ENCODE results near the gene ZCCHC9. TPM values are rescaled to one million over a fixed set of nuclear protein-coding genes. Genes with fewer than 3 reads are reported as not detected.
"Not testable (repeated sequence)": the region's sequence is repeated elsewhere in the genome, so short reads cannot be mapped to it uniquely, and the experiment has no call there.

Gene ZCCHC9
- polyA plus RNA-seq, 3 donors from 2014 or later = 6.9 to 8.7 (median 8.1) TPM

GRCh38 chr5:81286059-81286617 lies 15.2 kb upstream of the ZCCHC9 start:
- Mint-ChIP-seq H3K9me3 (no peaks in the 10 kb centered on the region), H3K4me3 (no peak overlapping the region), H3K27ac (no peak overlapping the region), H3K36me3 (peaks cover 8 to 14% (median 8%) of the 10 kb centered on the region in 3 donors), H3K4me1 (peaks cover 2 to 6% of the 10 kb centered on the region in 2 donors), H3K27me3 (ENCODE audit: low read depth in 3 of 3) (peaks cover 0 to 6% (median 0%) of the 10 kb centered on the region in 3 donors)
- no peak for DNase-seq

- peak overlapping the region in 1 of 5 donors; percentile 54 for H3K4me3 Mint-ChIP-seq
- H3K9me3 Mint-ChIP-seq = peaks cover 0 to 4% (median 0%) of the 10 kb centered on the region in 6 donors
- H3K4me1 Mint-ChIP-seq = peaks cover 5 to 6% of the 10 kb centered on the region in 2 donors
- peaks cover 8 to 17% (median 17%) of the 10 kb centered on the region in 3 donors for H3K36me3 Mint-ChIP-seq
- peak overlapping the region in 1 of 6 donors; percentile 11 for H3K27ac Mint-ChIP-seq
- DNase-seq = peak in 1 of 3 donors; percentile 19
- H3K27me3 Mint-ChIP-seq (ENCODE audit: low read depth in 3 of 3) = peaks cover 0 to 6% (median 0%) of the 10 kb centered on the region in 3 donors
These were observed 13.4 kb upstream of the ZCCHC9 start for GRCh38 chr5:81288021-81288433.

- Mint-ChIP-seq H3K27ac (peak overlapping the region in 1 of 6 donors; percentile 31), H3K9me3 (peaks cover 0 to 4% (median 0%) of the 10 kb centered on the region in 6 donors), H3K36me3 (peaks cover 8 to 16% (median 11%) of the 10 kb centered on the region in 3 donors), H3K4me3 (no peak overlapping the region), H3K27me3 (ENCODE audit: low read depth in 3 of 3) (peaks cover 0 to 6% (median 0%) of the 10 kb centered on the region in 3 donors), H3K4me1 (peaks cover 6 to 8% of the 10 kb centered on the region in 2 donors)
- DNase-seq = no peak
These were observed 11.2 kb upstream of the ZCCHC9 start for GRCh38 chr5:81290146-81290545.

- peaks cover 0 to 6% (median 0%) of the 10 kb centered on the region in 3 donors for H3K27me3 Mint-ChIP-seq (ENCODE audit: low read depth in 3 of 3)
- H3K36me3 Mint-ChIP-seq = peaks cover 7 to 16% (median 8%) of the 10 kb centered on the region in 3 donors
- H3K4me3 Mint-ChIP-seq = no peak overlapping the region
- no peak for DNase-seq
- peaks cover 6 to 8% of the 10 kb centered on the region in 2 donors for H3K4me1 Mint-ChIP-seq
- H3K27ac Mint-ChIP-seq = no peak overlapping the region
- H3K9me3 Mint-ChIP-seq = peaks cover 0 to 4% (median 0%) of the 10 kb centered on the region in 6 donors
These were observed 9.3 kb upstream of the ZCCHC9 start for GRCh38 chr5:81292130-81292529.

- DNase-seq; H3K27me3 Mint-ChIP-seq (ENCODE audit: low read depth in 3 of 3); H3K4me3 Mint-ChIP-seq; H3K27ac Mint-ChIP-seq; H3K9me3 Mint-ChIP-seq: not testable (repeated sequence)
- H3K36me3 Mint-ChIP-seq = peaks cover 7 to 16% (median 8%) of the 10 kb centered on the region in 3 donors
- peaks cover 5 to 11% of the 10 kb centered on the region in 2 donors for H3K4me1 Mint-ChIP-seq
These were observed 7.4 kb upstream of the ZCCHC9 start for GRCh38 chr5:81294021-81294420.

- Mint-ChIP-seq H3K4me1 (peaks cover 33 to 39% of the 10 kb centered on the region in 2 donors), H3K27ac (no peak overlapping the region), H3K9me3 (no peaks in the 10 kb centered on the region), H3K27me3 (ENCODE audit: low read depth in 3 of 3) (peaks cover 0 to 7% (median 4%) of the 10 kb centered on the region in 3 donors), H3K36me3 (peaks cover 0 to 4% (median 0%) of the 10 kb centered on the region in 3 donors), H3K4me3 (no peak overlapping the region)
- DNase-seq = no peak
These were observed 3.9 kb upstream of the ZCCHC9 start for GRCh38 chr5:81297531-81297930.

- Mint-ChIP-seq H3K4me3 (peak overlapping the region; percentile 93 to 97 (median 95)), H3K27ac (peak overlapping the region; percentile 91 to 97 (median 96)), H3K9me3 (no peaks in the 10 kb centered on the region), H3K4me1 (peaks cover 36 to 53% of the 10 kb centered on the region in 2 donors), H3K36me3 (peaks cover 0 to 2% (median 0%) of the 10 kb centered on the region in 3 donors), H3K27me3 (ENCODE audit: low read depth in 3 of 3) (peaks cover 0 to 7% (median 4%) of the 10 kb centered on the region in 3 donors)
- DNase-seq = no peak
These were observed 491 bp upstream of the ZCCHC9 start for GRCh38 chr5:81300921-81301270.

- Mint-ChIP-seq H3K4me3 (peak overlapping the region; percentile 93 to 97 (median 95)), H3K9me3 (no peaks in the 10 kb centered on the region), H3K36me3 (peaks cover 0 to 2% (median 0%) of the 10 kb centered on the region in 3 donors), H3K27ac (peak overlapping the region in 5 of 6 donors; percentile 67 to 97 (median 96)), H3K4me1 (peaks cover 36 to 53% of the 10 kb centered on the region in 2 donors), H3K27me3 (ENCODE audit: low read depth in 3 of 3) (peaks cover 0 to 7% (median 4%) of the 10 kb centered on the region in 3 donors)
- DNase-seq = no peak
These were observed 1.2 kb downstream of the ZCCHC9 start for GRCh38 chr5:81302596-81302995.

GRCh38 chr5:81303563-81303962 lies 2.2 kb downstream of the ZCCHC9 start:
- H3K4me3 Mint-ChIP-seq = peak overlapping the region in 4 of 5 donors; percentile 26 to 66 (median 44)
- H3K27ac Mint-ChIP-seq = peak overlapping the region in 4 of 6 donors; percentile 24 to 74 (median 38)
- no peak for DNase-seq
- peaks cover 0 to 7% (median 4%) of the 10 kb centered on the region in 3 donors for H3K27me3 Mint-ChIP-seq (ENCODE audit: low read depth in 3 of 3)
- peaks cover 36 to 52% of the 10 kb centered on the region in 2 donors for H3K4me1 Mint-ChIP-seq
- no peaks in the 10 kb centered on the region for H3K9me3 Mint-ChIP-seq
- peaks cover 0 to 2% (median 0%) of the 10 kb centered on the region in 3 donors for H3K36me3 Mint-ChIP-seq

- no peak overlapping the region for H3K27ac Mint-ChIP-seq
- H3K4me1 Mint-ChIP-seq = peaks cover 20 to 31% of the 10 kb centered on the region in 2 donors
- no peak for DNase-seq
- H3K9me3 Mint-ChIP-seq = no peaks in the 10 kb centered on the region
- no peak overlapping the region for H3K4me3 Mint-ChIP-seq
- H3K27me3 Mint-ChIP-seq (ENCODE audit: low read depth in 3 of 3) = peaks cover 0 to 7% (median 4%) of the 10 kb centered on the region in 3 donors
- H3K36me3 Mint-ChIP-seq = peaks cover under 1 to 13% (median 12%) of the 10 kb centered on the region in 3 donors
These were observed 4.4 kb downstream of the ZCCHC9 start for GRCh38 chr5:81305785-81306184.

GRCh38 chr5:81308836-81309235 lies 7.4 kb downstream of the ZCCHC9 start:
- Mint-ChIP-seq H3K4me1 (peaks cover 0 to 4% of the 10 kb centered on the region in 2 donors), H3K4me3 (no peak overlapping the region), H3K9me3 (no peaks in the 10 kb centered on the region), H3K27ac (no peak overlapping the region), H3K27me3 (ENCODE audit: low read depth in 3 of 3) (no peaks in the 10 kb centered on the region), H3K36me3 (peaks cover 19 to 35% (median 24%) of the 10 kb centered on the region in 3 donors)
- DNase-seq = no peak

GRCh38 chr5:81310402-81311063 lies 9.1 kb downstream of the ZCCHC9 start:
- Mint-ChIP-seq H3K36me3 (peaks cover 19 to 42% (median 33%) of the 10 kb centered on the region in 3 donors), H3K27ac (no peak overlapping the region), H3K27me3 (ENCODE audit: low read depth in 3 of 3) (peaks cover 0 to 1% (median 0%) of the 10 kb centered on the region in 3 donors), H3K9me3 (no peaks in the 10 kb centered on the region), H3K4me1 (no peaks in the 10 kb centered on the region), H3K4me3 (no peak overlapping the region)
- no peak for DNase-seq

- DNase-seq = no peak
- Mint-ChIP-seq H3K9me3 (no peaks in the 10 kb centered on the region), H3K27me3 (ENCODE audit: low read depth in 3 of 3) (peaks cover 0 to 1% (median 0%) of the 10 kb centered on the region in 3 donors), H3K27ac (no peak overlapping the region), H3K4me3 (no peak overlapping the region), H3K4me1 (no peaks in the 10 kb centered on the region), H3K36me3 (peaks cover 19 to 40% (median 37%) of the 10 kb centered on the region in 3 donors)
These were observed 11.9 kb downstream of the ZCCHC9 start for GRCh38 chr5:81313278-81313677.

- Mint-ChIP-seq H3K4me3 (no peak overlapping the region), H3K4me1 (no peaks in the 10 kb centered on the region), H3K9me3 (no peaks in the 10 kb centered on the region), H3K36me3 (peaks cover 19 to 40% (median 37%) of the 10 kb centered on the region in 3 donors), H3K27me3 (ENCODE audit: low read depth in 3 of 3) (peaks cover 0 to 1% (median 0%) of the 10 kb centered on the region in 3 donors), H3K27ac (no peak overlapping the region)
- no peak for DNase-seq
These were observed 12.3 kb downstream of the ZCCHC9 start for GRCh38 chr5:81313686-81314085.

Data from immature natural killer cell (primary cell).